HepG2 (cell line): ENCODE results near the gene PTGIS. TPM values are rescaled to one million over a fixed set of nuclear protein-coding genes. Genes with fewer than 3 reads are reported as not detected.

Experiments
- BCLAF1 ChIP-seq: fragments of 450-650 bp; IDR thresholded peaks from 2 replicates; pipeline ENCODE4 v1.6.1; 2017; ENCODE audit warnings: mild to moderate bottlenecking
- CCAR2 ChIP-seq: fragments of 200-400 bp; formaldehyde crosslinking; optimal IDR thresholded peaks from 2 replicates; pipeline ENCODE3; 2018; ENCODE audit warnings: low read depth, mild to moderate bottlenecking, low read length, moderate library complexity
- CEBPB ChIP-seq: IDR thresholded peaks from 2 replicates; pipeline ENCODE4 v1.6.1; 2011; ENCODE audit warnings: low read depth, low read length, improper control_type of control experiment, borderline replicate concordance
- CEBPZ ChIP-seq: IDR thresholded peaks from 2 replicates; pipeline ENCODE4 v1.6.1; 2012; ENCODE audit warnings: low read length, improper control_type of control experiment
- GATAD2A ChIP-seq: IDR thresholded peaks from 2 replicates; pipeline ENCODE4 v1.6.1; 2016
- HDAC1 ChIP-seq: sonication (generic); formaldehyde crosslinking; IDR thresholded peaks from 2 replicates; pipeline ENCODE4 v1.5.1; 2020; ENCODE audit warnings: mild to moderate bottlenecking, missing genetic modification reagents
- KLF15 ChIP-seq: sonication (generic); formaldehyde crosslinking; IDR thresholded peaks from 2 replicates; pipeline ENCODE4 v1.8.1; 2023; ENCODE audit warnings: borderline replicate concordance, mild to moderate bottlenecking, inconsistent platforms, missing genetic modification reagents, mixed read lengths
- MED13 ChIP-seq: sonication (generic); formaldehyde crosslinking; IDR thresholded peaks from 2 replicates; pipeline ENCODE4 v1.5.0; 2020; ENCODE audit warnings: missing genetic modification reagents
- NFE2 ChIP-seq: sonication (generic); formaldehyde crosslinking; IDR thresholded peaks from 2 replicates; pipeline ENCODE4 v1.4.0; 2020; ENCODE audit warnings: missing genetic modification reagents
- SIN3A ChIP-seq: IDR thresholded peaks from 2 replicates; pipeline ENCODE4 v1.6.1; 2011; ENCODE audit warnings: low read depth, mild to moderate bottlenecking, control low read depth, low read length, borderline replicate concordance
- STAG1 ChIP-seq: sonication (generic); formaldehyde crosslinking; IDR thresholded peaks from 2 replicates; pipeline ENCODE4 v1.4.0; 2020; ENCODE audit warnings: missing genetic modification reagents
- TGIF2 ChIP-seq: IDR thresholded peaks from 2 replicates; pipeline ENCODE4 v1.6.1; 2016; ENCODE audit warnings: control low read depth, missing compliant biosample characterization
- ZFYVE20 ChIP-seq: sonication (generic); formaldehyde crosslinking; IDR thresholded peaks from 2 replicates; pipeline ENCODE4 v1.8.0; 2023; ENCODE audit warnings: low read depth, mild to moderate bottlenecking, moderate library complexity, missing genetic modification reagents, borderline replicate concordance
- ZNF264 ChIP-seq: sonication (generic); formaldehyde crosslinking; IDR thresholded peaks from 2 replicates; pipeline ENCODE4 v1.4.0; 2020; ENCODE audit warnings: missing genetic modification reagents
- ZNF33A ChIP-seq: sonication (generic); formaldehyde crosslinking; IDR thresholded peaks from 2 replicates; pipeline ENCODE4 v1.5.1; 2020; ENCODE audit warnings: missing genetic modification reagents, mild to moderate bottlenecking, moderate library complexity, borderline replicate concordance
- ZNF501 ChIP-seq: sonication (generic); formaldehyde crosslinking; IDR thresholded peaks from 2 replicates; pipeline ENCODE4 v1.5.1; 2020; ENCODE audit warnings: mild to moderate bottlenecking, moderate library complexity, missing genetic modification reagents
- ZNF570 ChIP-seq: sonication (generic); formaldehyde crosslinking; IDR thresholded peaks from 2 replicates; pipeline ENCODE4 v1.4.0; 2020; ENCODE audit warnings: mild to moderate bottlenecking, missing genetic modification reagents, borderline replicate concordance
- polyA plus RNA-seq, 8 experiments: library from polyadenylated mRNA; depleted of rRNA in 3 of 8; stranded (reverse) in 7 of 8; unstranded in 1 of 8; fragments of >200 nt; fragmentation: Illumina TruSeq in 4 of 8; extraction: Trizol in 4 of 8; gene quantifications; 2 replicates each; pipeline versions ENCODE4 v1.2.1 to v1.2.3, GENCODE V29; 2011 to 2016; ENCODE audit warnings: low read depth in 4 of 8, missing spikeins in 1 of 8, mixed read lengths in 1 of 8; ENCODE audit not compliant: insufficient read depth in 1 of 8
- total RNA-seq, 5 experiments: library from RNA; depleted of rRNA; stranded (reverse); fragments of >200 nt; fragmentation: Illumina TruSeq; extraction: Trizol; gene quantifications; 2 replicates each; pipeline ENCODE4 v1.2.3, GENCODE V29; 2016; ENCODE audit warnings: low read depth in 1 of 5
- TF ChIP-seq, protein P1 (sequence below): sonication (generic); formaldehyde crosslinking; IDR thresholded peaks from 2 replicates; pipeline ENCODE4 v1.4.0; 2020; ENCODE audit warnings: missing genetic modification reagents
- TF ChIP-seq, protein P2 (sequence below): sonication (generic); formaldehyde crosslinking; IDR thresholded peaks from 2 replicates; pipeline ENCODE4 v1.5.0; 2020; ENCODE audit warnings: mild to moderate bottlenecking, missing genetic modification reagents

PTGIS gene
- total and polyA plus RNA-seq, 2 of the 13 experiments (the other 11 are each of a cell fraction or from before 2014, with no cell fraction given) = not detected

GRCh38 chr20:49610691-49611538, 43.0 kb upstream of the PTGIS start (continued):
- TF ChIP-seq STAG1 = peak; percentile 100
- no peak for TF ChIP-seq BCLAF1
- TF ChIP-seq, protein P1, sequence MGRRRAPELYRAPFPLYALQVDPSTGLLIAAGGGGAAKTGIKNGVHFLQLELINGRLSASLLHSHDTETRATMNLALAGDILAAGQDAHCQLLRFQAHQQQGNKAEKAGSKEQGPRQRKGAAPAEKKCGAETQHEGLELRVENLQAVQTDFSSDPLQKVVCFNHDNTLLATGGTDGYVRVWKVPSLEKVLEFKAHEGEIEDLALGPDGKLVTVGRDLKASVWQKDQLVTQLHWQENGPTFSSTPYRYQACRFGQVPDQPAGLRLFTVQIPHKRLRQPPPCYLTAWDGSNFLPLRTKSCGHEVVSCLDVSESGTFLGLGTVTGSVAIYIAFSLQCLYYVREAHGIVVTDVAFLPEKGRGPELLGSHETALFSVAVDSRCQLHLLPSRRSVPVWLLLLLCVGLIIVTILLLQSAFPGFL (CRISPR knock-in tag) = peak; percentile 97
- TF ChIP-seq TGIF2 = peak; percentile 38; the same call in 1 of the 2 replicates
- TF ChIP-seq ZNF501 (CRISPR knock-in tag) = peak; percentile 76
- peak; percentile 13; the same call in 1 of the 2 replicates for TF ChIP-seq NFE2 (CRISPR knock-in tag)
- no peak for TF ChIP-seq SIN3A
- no peak for TF ChIP-seq ZNF570 (CRISPR knock-in tag)
- peak; percentile 90 for TF ChIP-seq HDAC1 (CRISPR knock-in tag)
- no peak for TF ChIP-seq CEBPB
- TF ChIP-seq, protein P2, sequence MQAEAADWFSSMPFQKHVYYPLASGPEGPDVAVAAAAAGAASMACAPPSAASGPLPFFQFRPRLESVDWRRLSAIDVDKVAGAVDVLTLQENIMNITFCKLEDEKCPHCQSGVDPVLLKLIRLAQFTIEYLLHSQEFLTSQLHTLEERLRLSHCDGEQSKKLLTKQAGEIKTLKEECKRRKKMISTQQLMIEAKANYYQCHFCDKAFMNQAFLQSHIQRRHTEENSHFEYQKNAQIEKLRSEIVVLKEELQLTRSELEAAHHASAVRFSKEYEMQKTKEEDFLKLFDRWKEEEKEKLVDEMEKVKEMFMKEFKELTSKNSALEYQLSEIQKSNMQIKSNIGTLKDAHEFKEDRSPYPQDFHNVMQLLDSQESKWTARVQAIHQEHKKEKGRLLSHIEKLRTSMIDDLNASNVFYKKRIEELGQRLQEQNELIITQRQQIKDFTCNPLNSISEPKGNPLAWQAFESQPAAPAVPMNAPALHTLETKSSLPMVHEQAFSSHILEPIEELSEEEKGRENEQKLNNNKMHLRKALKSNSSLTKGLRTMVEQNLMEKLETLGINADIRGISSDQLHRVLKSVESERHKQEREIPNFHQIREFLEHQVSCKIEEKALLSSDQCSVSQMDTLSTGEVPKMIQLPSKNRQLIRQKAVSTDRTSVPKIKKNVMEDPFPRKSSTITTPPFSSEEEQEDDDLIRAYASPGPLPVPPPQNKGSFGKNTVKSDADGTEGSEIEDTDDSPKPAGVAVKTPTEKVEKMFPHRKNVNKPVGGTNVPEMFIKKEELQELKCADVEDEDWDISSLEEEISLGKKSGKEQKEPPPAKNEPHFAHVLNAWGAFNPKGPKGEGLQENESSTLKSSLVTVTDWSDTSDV = no peak; the same call in 1 of the 2 replicates
- no peak for TF ChIP-seq ZFYVE20 (CRISPR knock-in tag)
- TF ChIP-seq GATAD2A = peak; percentile 62
- no peak for TF ChIP-seq CCAR2
- peak; percentile 74; the same call in 1 of the 2 replicates for TF ChIP-seq ZNF264 (CRISPR knock-in tag)
- no peak for TF ChIP-seq CEBPZ
- TF ChIP-seq MED13 (CRISPR knock-in tag) = peak; percentile 70; the same call in 1 of the 2 replicates
- TF ChIP-seq ZNF33A (CRISPR knock-in tag) = no peak
- peak; percentile 95; the same call in 1 of the 2 replicates for TF ChIP-seq KLF15 (CRISPR knock-in tag)
